NOMO-1 treated with DMSO at 0.1 percent for 48 hours (cell line): ENCODE results near the gene PADI2.

Source experiments
- DNase-seq: peaks from one replicate; lab custom pipeline; 2025; ENCODE audit not compliant: unreplicated experiment; lab: John Stamatoyannopoulos, UW

Gene PADI2

DNA sequence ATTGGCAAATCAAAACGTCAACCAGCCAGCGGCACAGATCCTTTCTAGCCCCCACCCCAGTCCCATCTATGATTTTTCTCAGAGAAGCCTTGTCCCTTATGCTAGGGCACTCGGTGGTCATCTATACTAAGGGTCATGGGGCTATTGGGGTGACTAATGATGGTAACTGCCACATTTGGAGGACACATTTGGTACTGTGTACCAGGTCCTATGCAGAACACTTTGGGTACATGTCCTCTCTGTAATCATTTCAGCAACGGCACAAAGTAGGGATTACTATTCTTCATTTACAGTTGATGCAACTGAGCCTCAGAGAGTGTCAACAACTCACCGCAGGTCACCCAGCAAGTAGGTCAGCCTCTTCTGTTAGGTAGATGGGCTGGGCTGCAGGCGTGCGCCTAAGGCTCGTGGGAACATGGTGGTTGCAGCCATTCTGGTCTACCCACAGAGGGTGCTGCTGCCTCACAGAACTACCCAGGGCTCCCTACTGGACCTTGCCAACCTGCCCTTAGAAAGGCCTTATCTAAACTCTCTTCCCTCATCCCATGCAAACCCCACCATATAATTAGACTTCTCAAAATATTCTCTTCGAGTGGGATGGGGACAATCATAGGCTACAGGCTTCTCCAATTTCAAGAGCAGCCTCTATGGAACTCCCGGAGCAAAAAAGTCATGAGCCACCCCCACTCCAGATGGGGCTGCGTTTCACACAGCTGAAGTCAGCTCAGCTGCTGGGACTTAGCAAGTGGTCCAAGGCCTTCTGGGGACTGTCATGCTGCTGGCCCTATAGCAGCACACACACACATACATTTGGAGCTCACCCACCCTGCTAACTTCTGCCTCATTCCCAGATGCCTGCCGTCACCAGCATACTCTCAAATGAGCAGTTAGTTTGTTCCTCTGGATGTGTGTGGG lies 59.6 kb downstream of the PADI2 start:
- peak; percentile 85 for DNase-seq

- DNase-seq, result no peak
Measured at GRCh38 chr1:17056551-17056950, 62.7 kb downstream of the PADI2 start.

DNA sequence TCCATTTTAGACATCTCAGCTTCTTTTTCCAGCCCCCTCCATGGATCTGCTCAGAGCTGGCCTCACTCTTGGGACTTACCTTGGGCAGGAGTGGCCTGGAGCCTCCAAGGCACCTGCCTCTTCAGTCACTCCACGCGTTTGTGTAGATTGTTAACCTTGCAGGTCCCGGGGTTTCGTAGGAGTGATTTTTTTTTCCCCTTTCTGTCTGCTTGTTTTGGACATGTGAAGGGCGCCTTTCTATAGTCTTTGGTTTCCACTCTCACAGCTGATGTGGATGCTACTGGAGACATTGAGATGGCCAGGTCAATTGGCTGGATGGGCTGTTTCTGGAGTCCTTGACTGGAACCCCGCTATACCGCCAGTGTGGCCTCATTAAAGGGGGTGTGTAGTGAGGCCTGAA lies 63.5 kb downstream of the PADI2 start:
- DNase-seq, result no peak

DNA sequence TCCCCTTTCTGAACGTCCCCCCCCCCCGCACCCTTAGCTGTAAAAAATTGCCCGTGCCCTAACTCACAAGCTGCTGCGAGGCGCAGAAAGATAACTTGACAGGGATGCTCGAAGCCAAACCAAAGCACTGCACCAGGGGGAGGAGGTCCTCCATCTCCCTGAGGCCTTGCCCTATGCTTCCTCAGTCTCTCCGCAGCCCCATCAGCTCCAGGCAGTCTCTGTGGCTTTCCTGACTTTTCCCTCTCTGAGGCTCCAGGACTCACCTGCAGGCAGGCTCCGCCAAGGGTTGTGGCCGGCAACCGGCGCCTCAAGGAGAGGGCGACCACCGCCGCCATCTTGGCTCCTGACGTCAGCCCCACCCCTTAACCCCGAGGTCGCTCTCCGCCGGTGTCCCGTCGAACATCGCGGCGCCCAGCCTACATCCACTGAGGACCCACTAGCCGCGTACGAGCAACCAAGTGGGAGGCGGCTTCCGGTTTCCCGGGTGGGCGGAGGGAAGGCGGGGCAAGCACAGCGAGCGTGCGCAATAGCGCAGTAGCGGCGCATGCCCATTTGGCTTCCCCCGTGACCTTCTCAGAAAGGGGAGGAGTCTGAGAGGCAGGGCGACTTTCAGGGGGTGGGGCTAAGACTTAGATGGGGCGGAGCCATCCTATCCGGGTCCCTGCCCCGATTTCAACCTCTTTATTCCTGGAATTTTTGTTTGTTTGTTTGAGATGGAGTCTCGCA lies 65.4 kb downstream of the PADI2 start, which contains the start of gene SDHB:
Gene SDHB, minus strand, starts transcription at position 348 of the 726 bp plus-strand sequence. Its CDS starts 13 bp downstream, at position 335.
- peak; percentile 95 for DNase-seq

DNA sequence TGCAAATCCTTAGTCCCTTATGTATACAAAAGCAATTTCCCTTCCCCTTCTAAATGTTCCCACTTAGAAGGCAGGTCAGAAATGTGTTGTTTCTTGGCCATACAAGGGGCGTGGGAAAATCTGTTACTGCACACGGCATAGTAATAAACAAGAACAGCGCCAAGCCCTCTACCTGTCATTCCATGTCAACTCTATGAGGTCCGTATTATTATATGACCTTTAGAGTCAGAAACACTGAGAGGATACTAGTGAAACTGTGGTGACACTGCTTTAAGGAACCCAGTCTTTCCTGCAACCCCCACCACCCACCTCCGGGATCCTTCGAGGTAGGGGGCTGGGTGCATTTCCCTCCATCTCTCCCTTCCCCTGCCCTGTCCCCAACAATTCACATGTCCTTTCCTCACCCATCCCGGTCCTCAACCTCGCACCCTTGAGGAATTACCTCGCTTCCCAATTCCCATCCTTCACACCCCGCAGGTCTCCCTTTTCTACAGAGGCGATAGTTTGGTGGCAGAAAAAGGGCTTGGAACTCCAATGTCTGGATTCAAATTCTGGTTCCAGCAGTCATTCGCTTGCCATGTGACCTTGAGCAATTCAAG lies 66.1 kb downstream of the PADI2 start:
- DNase-seq, result no peak

DNA sequence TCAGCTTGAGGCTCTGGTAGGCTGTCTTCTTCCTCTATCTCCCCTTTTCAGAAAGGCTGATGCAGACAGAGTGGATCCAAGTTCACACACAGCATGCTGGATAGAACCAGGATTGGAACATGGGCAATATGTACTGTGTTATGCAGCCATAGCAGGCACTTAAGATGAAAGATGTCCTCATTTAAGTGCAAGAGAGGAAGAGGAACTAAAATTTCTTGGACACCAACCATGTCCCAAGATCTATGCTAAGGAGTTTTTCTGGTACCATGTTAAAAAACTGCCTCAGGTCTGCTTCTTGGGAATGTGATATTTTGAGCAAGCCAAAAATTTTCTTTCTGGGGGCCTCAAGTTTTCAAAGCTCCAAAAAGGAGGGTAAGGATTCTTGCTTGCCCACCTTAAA lies 66.6 kb downstream of the PADI2 start:
- peak; percentile 23 for DNase-seq

DNA sequence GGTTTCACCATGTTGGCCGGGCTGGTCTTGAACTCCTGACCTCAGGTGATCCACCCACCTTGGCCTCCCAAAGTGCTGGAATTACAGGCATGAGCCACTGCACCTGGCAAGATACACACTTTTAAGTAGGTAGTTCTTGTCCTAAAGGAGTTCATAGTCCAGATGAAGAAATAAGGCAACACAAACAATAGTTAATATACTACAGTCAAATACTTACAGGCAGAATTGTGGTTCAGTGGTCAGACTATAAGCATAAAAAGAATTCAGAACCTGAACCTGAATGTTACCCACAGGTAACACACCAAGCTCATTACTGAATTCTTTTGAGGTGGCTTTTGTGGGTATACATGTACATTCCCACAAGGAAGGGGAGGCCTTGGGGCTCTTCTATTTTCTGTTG lies 67.2 kb downstream of the PADI2 start:
- no peak for DNase-seq

GRCh38 chr1:17047924-17048323 lies 71.3 kb downstream of the PADI2 start:
- no peak for DNase-seq

DNA sequence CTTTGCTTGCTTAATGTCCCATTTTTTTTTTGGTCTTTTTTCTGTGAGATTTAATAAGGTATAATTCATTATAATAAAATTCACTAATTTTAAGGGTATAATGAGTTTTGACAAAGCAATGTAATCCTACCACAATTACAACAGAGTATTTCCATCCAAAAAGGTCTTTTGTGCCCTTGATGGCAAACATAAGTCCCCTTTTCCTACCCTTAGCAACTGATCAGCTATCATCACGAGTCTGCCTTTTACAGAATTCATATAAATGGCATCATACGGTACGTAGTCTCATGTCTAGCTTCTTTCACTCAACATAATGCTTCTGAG lies 73.0 kb downstream of the PADI2 start:
- no peak for DNase-seq

- peak; percentile 36 for DNase-seq
Measured at GRCh38 chr1:17045634-17046333, 73.5 kb downstream of the PADI2 start.

DNA sequence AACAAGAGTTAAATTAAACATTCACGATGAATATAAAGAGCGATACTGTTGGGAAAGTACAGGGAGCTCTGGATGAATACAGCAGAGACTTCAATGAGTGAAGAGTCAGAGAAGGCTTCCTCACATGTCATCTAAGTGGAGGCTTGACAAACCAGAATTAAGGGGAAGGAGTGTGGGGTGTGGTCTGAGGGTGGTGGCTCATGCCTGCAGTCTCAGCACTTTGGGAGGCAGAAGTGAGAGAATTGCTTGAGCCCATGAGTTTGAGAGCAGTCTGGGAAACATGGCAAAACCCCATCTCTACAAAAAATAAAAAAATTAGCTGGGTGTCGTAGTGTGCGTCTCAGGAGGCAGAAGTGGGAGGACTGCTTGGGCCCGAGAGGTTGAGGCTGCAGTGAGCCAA lies 74.1 kb downstream of the PADI2 start:
- no peak for DNase-seq

DNA sequence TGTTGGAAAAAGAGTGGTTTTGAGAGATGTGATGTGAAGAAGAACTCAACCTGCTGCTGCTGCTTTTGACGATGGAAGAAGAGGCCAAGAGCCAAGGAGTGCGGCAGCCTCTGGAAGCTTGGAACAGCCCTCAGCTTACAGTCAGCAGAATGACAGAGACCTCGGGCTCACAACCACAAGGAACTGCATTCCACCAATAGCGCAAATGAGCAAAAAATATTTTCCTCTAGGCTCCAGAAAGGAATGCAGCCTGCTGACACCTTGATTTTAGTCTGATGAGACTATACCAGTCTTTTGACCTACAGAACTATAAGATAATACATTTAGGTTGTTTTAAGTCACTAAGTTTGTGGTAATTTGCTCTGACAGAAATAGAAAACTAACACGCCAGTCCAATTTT lies 75.6 kb downstream of the PADI2 start:
- no peak for DNase-seq

- no peak for DNase-seq
Measured at GRCh38 chr1:17040135-17040534, 79.1 kb downstream of the PADI2 start.

GRCh38 chr1:17039522-17039921 lies 79.7 kb downstream of the PADI2 start:
- DNase-seq, result no peak

DNA sequence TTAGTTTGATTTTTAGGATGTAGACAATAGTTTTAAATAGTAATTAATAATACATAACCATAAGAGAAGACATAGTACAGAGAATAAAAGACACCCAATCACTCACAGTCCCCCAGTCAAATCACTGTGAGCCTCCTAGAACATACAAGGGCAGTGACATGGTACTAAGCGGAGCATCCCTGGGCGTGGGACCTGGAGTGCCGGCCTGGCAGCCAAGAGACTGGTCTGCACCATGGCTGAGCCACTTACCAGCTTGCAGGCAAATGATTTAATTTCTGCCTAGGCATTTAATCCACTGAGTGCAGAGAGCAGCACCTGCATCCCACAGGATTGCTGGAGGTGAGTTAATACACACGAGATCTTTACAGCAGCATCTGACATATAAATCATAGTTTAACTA lies 85.8 kb downstream of the PADI2 start:
- DNase-seq, result no peak

DNA sequence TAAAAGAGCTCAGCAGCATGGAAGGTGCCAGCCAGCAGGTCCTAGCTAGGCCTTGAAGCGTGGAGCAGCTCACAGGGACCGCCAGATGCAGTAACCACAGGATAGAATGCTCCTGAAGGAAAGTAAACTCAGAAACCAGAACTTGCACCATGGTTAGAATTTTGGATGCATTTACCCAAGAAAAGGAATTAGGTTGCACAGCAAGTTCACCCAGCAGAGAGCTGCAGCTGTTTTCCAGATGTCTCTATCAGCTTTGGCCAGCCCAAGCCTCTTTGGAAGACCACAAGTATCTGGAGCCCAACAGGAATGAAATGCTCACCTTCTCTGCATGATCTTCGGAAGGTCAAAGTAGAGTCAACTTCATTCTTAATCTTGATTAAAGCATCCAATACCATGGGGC lies 86.5 kb downstream of the PADI2 start:
- DNase-seq, result no peak

- no peak for DNase-seq
Measured at GRCh38 chr1:17031436-17031835, 87.8 kb downstream of the PADI2 start.

DNA sequence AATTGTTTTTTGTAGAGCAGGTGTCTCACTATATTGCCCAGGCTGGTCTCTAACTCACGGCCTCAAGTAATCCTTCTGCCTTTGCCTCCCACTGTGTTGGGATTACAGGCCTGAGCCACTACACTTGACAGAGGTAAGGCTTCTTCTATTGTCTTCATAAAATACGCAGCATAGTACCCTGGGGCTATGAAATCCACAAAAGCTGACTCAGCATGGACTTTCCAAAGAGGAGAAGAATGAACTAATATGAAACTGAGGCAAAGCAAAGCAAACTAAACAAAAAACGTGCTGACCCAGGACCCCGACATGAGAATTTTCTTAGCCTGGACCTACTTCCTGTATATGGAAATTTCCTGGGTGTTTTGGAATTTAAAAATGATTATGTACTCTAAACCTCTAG lies 89.0 kb downstream of the PADI2 start:
- DNase-seq, result no peak

GRCh38 chr1:17028662-17029188 lies 90.5 kb downstream of the PADI2 start:
- DNase-seq, result no peak

DNA sequence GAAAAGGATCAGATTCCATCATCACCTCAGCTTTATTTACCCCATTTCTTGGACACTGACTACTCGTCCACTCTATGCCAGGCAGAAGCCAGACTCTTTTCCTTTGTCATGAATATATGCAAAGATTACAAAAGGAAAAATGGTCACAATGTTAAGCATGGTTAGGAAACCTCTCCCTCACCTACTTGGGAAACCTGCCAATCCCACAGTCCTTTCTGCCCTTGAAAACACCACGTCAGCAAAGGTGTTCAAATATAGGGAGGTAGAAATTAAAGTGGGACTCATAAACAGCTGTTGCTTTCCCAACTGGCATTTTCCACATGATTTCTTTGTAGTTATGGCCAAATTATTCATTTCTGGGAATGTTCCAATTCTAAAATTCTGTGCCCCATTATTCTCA lies 91.4 kb downstream of the PADI2 start:
- no peak for DNase-seq

DNA sequence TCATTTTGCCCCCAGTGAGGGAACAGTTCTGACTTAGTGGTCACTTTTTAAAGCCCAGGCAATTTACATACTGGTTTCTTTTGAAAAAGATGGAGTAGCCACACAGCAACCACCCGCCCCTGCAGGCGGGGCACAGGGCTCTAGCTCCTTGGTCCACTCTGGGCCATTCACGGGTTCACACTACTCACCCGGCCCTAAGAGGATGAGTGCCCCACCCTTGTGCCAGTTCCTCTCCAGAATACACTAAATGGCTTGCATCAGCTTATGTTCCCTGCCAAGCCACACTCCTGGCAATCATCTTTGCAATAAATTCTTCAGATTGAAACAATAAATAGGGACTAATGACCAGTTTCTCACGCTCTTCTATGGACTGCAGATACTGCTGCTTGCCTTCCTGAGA lies 91.8 kb downstream of the PADI2 start:
- DNase-seq, result no peak
